H4 (cell line): ENCODE data around the gene THOC3. TPM values are rescaled to one million over a fixed set of nuclear protein-coding genes. Genes with fewer than 3 reads are reported as not detected.
A peak's percentile ranks its signal among the peaks of the same experiment; 100 is the strongest.
"Not testable (repeated sequence)": the region's sequence is repeated elsewhere in the genome, so short reads cannot be mapped to it uniquely, and the experiment has no call there.

Experiments used
- DNase-seq: peaks from one replicate; pipeline ENCODE4 v3.0.0-alpha.2; 2015; ENCODE audit warnings: low spot score
- total RNA-seq: library from RNA; depleted of rRNA; stranded (reverse); fragments of >200 nt; shearing (Covaris generic); gene quantifications from 2 replicates; pipeline ENCODE4 v1.2.3, GENCODE V29; 2014; rRNA removed

THOC3 gene
- total RNA-seq = 81.3 and 95.1 TPM in 2 replicates

GRCh38 chr5:175967471-175968372 lies at the start of gene THOC3:
Gene THOC3 (minus strand): TSS chr5:175968315. CDS start chr5:175968208, 107 bp downstream.
- DNase-seq = peak; percentile 71

DNA sequence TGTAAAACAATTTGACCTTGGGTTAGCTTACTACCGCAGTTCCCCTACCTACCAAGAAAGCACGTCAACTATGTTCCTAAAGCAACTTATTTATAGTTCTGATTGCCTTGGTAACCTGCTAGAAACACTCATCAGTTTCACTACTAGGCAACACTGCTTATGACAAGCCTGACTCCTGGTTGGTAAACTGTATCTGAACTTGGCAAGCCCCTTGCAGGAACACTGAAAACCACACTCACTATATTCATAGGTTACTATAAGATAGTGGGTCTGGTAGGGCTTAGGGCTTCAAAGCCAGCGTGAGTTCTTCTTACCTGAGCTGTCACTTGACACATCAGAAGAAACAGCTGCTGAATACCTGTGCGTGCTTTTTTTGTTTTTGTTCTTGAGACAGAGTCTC lies 49.2 kb upstream of the THOC3 start:
- DNase-seq = not testable (repeated sequence)

DNA sequence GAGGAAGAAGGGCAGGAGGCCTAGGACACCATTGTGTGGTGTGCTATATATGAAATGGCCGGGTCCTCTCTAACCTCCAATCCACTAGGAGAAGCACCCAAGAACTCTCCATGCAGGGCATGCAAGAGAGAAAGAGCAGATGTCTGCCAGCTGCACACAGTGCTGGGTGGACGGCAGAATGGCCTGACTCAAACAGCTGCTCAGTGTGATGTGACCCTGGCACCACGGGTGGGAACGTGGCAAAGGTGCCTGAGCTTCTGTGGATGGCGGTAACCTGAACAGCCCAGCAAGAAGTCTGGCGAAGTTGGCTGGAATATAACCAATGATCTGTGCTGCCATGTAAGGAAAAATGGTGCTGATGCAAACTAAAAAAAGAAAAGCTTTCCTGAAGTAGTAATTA lies 46.2 kb upstream of the THOC3 start:
- DNase-seq = not testable (repeated sequence)

DNA sequence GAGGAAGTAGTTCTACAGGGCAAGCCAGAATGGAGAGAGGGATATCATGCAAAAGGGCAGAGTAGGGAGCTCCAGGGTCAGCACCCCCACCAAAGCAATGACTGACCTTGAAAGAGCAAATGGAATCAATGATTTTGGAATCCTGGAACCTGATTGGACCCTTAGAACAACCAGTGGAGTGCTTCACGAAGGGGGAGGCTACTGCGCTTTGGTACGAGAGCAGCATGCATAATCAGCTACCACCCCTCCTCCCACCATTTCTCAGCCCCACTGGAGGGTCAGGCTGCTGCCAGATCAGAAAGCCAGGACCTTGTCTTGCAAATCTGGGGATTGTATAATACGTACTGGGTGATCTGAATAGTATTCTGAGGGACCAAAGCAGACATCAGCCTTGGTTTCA lies 43.0 kb upstream of the THOC3 start:
- not testable (repeated sequence) for DNase-seq

GRCh38 chr5:176010202-176010601 lies 42.1 kb upstream of the THOC3 start:
- DNase-seq = not testable (repeated sequence)

GRCh38 chr5:176007220-176007619 lies 39.1 kb upstream of the THOC3 start:
- not testable (repeated sequence) for DNase-seq

GRCh38 chr5:176006819-176007218 lies 38.7 kb upstream of the THOC3 start:
- not testable (repeated sequence) for DNase-seq

GRCh38 chr5:175997979-175998378 lies 29.9 kb upstream of the THOC3 start:
- DNase-seq = not testable (repeated sequence)

DNA sequence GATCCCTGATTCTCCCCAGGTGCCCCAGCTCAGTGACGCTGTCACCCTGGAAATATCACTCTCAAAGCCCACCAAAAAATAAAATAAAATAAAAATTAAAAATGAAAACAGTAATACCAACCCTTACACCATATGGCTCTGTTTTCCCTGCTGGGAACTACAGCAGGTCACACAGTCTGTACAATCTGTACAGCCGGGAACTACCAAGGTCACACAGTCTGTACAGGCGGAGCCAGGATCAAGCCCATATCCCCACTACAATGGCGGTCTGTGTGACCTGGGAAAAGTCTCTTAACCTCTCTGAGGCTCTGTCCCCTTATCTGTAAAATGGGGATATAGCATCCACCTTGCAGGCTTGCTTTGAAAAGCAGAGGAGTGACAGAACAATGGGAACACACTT lies 29.4 kb upstream of the THOC3 start:
- not testable (repeated sequence) for DNase-seq

DNA sequence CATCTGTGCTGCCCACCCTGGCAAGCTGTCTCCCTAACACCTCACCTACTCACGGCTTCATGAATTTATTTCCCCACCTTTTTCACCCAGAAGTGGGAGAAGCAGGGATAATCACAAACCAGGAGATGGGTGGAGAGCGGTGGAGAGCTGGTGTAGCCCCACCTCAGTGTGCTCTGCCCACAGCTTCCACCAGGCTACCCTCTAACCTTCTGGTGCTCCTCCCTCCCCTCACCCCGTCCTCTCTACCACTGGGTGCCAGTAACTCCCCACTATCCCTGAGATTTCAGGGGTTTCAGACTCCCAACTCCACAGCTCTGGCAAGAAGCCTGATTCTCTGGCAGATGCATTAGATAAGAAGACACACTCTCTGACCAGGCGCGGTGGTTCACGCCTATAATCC lies 28.7 kb upstream of the THOC3 start:
- not testable (repeated sequence) for DNase-seq

DNA sequence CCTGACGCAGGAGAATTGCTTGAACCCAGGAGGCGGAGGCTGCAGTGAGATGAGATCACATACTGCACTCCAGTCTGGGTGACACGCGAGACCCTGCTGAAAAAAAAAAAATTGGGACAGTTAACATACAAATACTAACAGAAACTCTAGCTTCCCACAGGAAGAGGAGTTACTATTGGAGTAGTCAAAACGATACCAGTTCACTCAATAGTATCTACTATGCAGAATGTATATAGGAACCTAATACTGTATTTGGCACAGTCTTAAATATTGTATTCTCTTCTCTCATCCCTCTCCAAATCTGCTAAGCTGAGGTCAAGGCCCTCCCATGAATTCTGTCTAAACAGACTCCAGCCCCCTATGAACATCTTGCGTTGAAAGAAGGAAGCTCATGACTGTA lies 27.4 kb upstream of the THOC3 start:
- DNase-seq = not testable (repeated sequence)

DNA sequence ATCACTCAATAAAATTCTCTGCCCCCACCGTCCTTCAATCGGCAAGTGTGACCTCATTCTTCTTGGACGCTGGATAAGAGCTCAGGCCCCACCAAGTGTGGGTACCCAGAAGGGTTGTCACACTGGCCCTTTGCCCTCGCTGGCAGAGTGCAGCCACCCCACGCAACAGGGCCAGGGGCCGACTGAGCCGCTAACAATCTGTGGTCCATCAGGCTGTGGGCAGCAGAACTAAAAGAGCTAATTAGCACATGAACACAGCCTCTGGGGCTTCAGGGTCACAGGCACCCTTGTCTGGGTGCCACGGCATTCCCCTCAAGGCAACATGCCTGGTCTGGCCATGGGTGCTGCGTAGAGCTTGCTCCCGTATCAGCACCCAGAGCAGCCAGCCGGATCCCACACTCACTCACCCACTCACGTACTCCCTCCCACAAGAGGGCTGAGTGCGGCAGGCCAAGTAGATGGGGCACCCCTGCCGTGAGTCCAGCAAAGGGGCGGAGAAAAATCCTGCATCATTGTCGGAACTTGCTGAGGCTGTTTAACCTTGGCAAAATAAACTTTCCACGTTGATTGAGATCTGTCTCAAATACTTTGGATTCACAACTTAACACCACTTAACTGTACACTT lies 11.4 kb upstream of the THOC3 start:
- not testable (repeated sequence) for DNase-seq

DNA sequence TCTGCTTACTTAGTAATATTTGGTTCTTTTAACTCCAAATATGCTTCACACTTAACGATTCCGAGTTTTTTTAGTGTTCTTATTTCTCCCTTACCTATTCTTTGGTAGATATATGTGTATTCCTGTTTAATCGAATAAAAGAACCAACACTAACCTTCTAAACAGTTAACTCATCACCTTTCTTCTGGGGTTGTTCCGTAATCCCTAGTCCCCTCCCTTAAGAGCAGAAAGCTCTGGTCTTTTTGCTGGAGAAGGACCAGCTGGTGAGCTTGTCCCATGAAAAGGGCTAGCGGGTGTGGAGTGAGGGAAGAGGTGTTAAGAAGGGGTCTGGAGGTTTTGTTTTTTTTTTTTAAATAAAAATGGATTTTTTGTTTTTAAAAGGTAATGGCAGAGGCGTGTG lies 266 bp upstream of the THOC3 start:
- not testable (repeated sequence) for DNase-seq

- not testable (repeated sequence) for DNase-seq
Observed at GRCh38 chr5:175962329-175962728, 5.8 kb downstream of the THOC3 start.

GRCh38 chr5:175960228-175960627 lies 7.9 kb downstream of the THOC3 start:
- not testable (repeated sequence) for DNase-seq

- not testable (repeated sequence) for DNase-seq
Observed at GRCh38 chr5:175958515-175958914, 9.6 kb downstream of the THOC3 start.

GRCh38 chr5:175954107-175954506 lies 14.0 kb downstream of the THOC3 start:
- DNase-seq = not testable (repeated sequence)

- DNase-seq = not testable (repeated sequence)
Observed at GRCh38 chr5:175952810-175953209, 15.3 kb downstream of the THOC3 start.

- not testable (repeated sequence) for DNase-seq
Observed at GRCh38 chr5:175951339-175951969, 16.7 kb downstream of the THOC3 start.

DNA sequence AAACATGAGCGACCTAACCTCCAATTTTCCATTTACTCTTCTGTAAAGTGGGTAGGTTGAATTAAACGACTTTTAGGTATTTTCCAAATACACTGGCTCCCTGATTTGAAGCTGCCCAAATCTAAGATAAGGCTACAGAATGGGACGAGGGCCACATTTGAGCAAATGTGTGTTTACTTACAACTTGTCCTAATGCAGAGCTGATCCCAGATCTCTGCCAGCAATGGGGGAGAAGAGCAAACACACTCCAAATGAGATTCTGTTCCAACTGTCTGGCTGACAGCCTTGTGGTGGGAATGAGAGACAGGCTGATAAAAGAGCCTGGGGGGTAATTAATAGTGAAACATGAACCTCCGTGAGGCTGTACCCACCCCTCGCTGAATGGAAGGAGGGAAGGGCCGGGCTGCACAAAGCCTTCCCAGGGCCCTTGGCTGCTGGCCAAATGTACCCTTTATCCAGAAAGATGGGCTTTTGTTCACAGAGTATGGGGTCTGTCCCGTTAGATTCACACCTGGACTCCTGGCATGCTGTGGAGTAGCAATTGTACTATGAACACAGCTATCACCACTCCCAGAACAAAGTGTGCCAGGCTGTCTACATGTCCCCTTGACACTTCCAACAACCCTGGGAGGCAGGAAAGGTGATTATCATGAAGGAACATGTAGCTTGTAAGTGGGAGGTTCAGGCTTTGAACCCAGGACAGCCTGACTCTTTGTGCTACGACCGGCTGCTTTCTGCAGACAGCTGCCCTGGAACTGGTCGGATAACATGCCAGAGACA lies 19.6 kb downstream of the THOC3 start:
- not testable (repeated sequence) for DNase-seq

DNA sequence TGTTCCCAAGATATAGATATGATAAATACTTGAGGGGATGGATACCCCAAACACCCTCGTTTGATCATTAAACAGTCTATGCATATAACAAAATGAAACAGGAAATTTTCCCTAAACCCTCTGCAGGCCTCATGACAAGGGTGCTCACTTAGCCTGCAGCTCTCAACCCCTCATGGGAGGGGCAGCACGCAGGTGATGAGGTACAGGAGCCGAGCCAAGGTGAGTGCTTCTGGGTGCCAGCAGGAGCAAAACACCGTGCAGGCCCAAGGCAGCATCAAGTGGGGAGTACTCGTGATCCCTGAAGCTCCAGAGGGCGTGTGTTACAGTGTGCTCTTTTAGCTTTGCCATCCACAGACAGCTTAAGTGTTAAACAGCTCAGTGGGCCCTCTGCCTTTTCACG lies 24.9 kb downstream of the THOC3 start:
- DNase-seq = not testable (repeated sequence)
